Central memory CD8-positive, alpha-beta T cell (primary cell): ENCODE results near the gene CDH11.

Experiments
- ATAC-seq: fragments of 150-1000 bp; cut with Tn5 transposase; replicated peaks from 2 replicates; pipeline ENCODE4 v1.10.0; 2022; ENCODE audit warnings: mild to moderate bottlenecking, moderate FRiP score, moderate number of reproducible peaks; ENCODE audit not compliant: poor library complexity, severe bottlenecking; ENCODE audit errors: extremely low read depth
- DNase-seq, 2 donors: peaks; one replicate each; pipeline ENCODE4 v3.0.0; 2021; ENCODE audit warnings: low spot score in 2 of 2
- H3K27ac Mint-ChIP-seq: one replicate; pipeline ENCODE4 v1.8.0; 2022; ENCODE audit warnings: low read depth, mild to moderate bottlenecking, moderate library complexity, mixed read lengths
- H3K27me3 Mint-ChIP-seq: one replicate; pipeline ENCODE4 v1.8.0; 2022; ENCODE audit warnings: mixed read lengths
- H3K36me3 Mint-ChIP-seq: one replicate; pipeline ENCODE4 v1.8.0; 2022; ENCODE audit warnings: mild to moderate bottlenecking, moderate library complexity, mixed read lengths; ENCODE audit not compliant: insufficient read depth
- H3K4me1 Mint-ChIP-seq: one replicate; pipeline ENCODE4 v1.8.0; 2022; ENCODE audit warnings: mixed read lengths
- H3K4me3 Mint-ChIP-seq: one replicate; pipeline ENCODE4 v1.8.0; 2022; ENCODE audit warnings: mild to moderate bottlenecking, moderate library complexity, mixed read lengths
- H3K9me3 Mint-ChIP-seq: one replicate; pipeline ENCODE4 v1.8.0; 2022; ENCODE audit warnings: mixed read lengths

CDH11 gene

DNA sequence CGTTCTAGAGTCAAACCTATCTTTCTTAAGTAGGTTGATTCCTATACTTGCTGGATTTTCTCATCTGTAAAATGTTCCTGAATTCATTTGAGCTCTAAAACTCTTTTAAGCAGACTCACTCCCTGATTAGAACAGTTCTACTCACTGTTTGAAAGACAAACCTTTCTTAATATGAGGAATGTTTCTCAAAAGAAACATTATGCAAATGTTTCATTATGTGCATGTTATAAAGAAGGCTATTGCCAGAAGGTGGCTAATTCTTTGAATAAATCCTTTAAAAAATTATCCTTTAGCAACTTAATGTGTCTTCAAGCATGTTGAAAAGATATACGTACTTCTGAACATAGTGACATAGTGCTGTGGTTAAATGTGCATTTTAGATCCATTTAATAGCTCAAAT is 124.1 kb downstream of the CDH11 start:
- Mint-ChIP-seq H3K9me3 (peaks cover 23% of the 10 kb centered on the region), H3K27me3 (no peaks in the 10 kb centered on the region), H3K4me1 (no peaks in the 10 kb centered on the region), H3K36me3 (no peaks in the 10 kb centered on the region), H3K27ac (no peak overlapping the region), H3K4me3 (no peak overlapping the region)
- DNase-seq = no peak
- ATAC-seq = no peak

DNA sequence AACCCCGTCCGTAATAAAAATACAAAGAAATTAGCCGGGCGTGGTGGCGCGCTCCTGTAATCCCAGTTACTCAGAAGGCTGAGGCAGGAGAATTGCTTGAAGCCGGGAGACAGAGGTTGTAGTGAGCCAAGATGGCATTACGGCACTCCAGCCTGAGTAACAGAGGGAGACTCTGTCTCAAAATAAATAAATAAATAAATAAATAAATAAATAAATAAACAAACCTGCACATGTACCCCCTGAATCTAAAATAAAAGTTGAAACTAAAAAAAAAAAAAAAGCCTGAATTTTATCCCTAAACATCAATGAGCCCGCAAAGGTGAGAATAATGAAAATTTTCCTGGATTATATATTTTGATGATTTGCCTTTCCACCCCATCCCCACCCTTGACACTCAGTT is 124.7 kb downstream of the CDH11 start:
- Mint-ChIP-seq H3K4me1 (no peaks in the 10 kb centered on the region), H3K4me3 (no peak overlapping the region), H3K27ac (no peak overlapping the region), H3K9me3 (peaks cover 17% of the 10 kb centered on the region), H3K27me3 (no peaks in the 10 kb centered on the region), H3K36me3 (no peaks in the 10 kb centered on the region)
- DNase-seq (no peak), ATAC-seq (no peak)

DNA sequence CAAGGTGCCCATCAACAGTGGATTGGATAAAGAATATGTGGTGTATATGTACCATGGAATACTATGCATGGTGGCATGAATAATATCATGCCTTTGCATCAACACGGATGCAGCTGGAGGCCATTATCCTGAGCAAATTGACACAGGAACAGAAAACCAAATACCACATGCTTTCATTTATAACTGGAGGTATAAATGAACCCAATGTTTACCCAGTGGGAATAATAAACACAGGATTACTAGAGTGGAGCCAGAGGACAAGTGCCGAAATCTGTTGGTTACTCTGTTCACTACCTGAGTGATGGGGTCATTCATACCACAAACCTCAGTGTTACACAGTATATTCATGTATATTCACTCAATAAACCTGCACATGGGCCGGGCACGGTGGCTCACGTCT is 125.2 kb downstream of the CDH11 start:
- Mint-ChIP-seq H3K4me3 (no peak overlapping the region), H3K9me3 (peaks cover 15% of the 10 kb centered on the region), H3K36me3 (no peaks in the 10 kb centered on the region), H3K27ac (no peak overlapping the region), H3K27me3 (no peaks in the 10 kb centered on the region), H3K4me1 (no peaks in the 10 kb centered on the region)
- no peak for DNase-seq
- ATAC-seq = no peak

DNA sequence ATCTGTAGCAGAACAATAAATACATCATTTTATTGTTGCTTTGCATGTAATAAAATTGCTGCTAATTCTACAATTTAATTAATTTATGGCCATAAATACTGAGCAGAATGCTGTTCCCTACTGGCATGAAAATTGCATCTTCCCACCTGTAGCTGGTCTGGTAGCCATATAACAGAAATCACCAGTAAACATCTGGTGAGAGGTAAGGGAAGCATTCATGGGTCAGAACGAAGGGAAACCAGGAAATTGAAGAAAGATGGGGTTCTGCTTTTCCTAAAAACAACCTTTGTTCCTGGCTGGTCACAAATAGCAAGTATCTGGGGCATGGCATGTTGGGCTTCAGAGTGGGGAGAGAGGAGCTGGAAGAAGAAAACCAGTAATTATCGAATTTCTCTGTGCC is 128.4 kb downstream of the CDH11 start:
- Mint-ChIP-seq H3K4me1 (no peaks in the 10 kb centered on the region), H3K36me3 (no peaks in the 10 kb centered on the region), H3K4me3 (no peak overlapping the region), H3K27me3 (no peaks in the 10 kb centered on the region), H3K27ac (no peak overlapping the region), H3K9me3 (peaks cover 25% of the 10 kb centered on the region)
- no peak for ATAC-seq
- DNase-seq = no peak

DNA sequence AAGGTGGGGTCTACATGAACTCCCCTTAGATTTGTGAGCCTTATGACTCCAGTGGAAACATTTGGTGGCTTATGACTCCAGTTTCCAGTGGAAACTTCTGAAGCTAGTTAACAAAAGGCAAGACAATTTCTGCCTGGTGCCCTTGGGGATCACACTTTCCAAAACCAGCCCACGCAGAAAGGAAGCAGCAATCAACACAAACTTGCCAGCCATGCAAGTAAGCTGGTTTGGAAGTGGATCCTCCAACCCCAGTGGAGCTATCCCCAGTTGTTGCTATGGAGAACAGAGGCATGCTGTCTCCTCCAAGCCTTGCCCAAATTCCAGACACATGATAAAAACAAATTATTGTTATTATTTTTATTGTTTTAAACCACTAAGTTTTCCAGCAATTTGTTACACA is 130.9 kb downstream of the CDH11 start:
- Mint-ChIP-seq H3K27me3 (no peaks in the 10 kb centered on the region), H3K4me3 (no peak overlapping the region), H3K36me3 (no peaks in the 10 kb centered on the region), H3K9me3 (peaks cover 28% of the 10 kb centered on the region), H3K27ac (no peak overlapping the region), H3K4me1 (no peaks in the 10 kb centered on the region)
- no peak for DNase-seq
- ATAC-seq = no peak

DNA sequence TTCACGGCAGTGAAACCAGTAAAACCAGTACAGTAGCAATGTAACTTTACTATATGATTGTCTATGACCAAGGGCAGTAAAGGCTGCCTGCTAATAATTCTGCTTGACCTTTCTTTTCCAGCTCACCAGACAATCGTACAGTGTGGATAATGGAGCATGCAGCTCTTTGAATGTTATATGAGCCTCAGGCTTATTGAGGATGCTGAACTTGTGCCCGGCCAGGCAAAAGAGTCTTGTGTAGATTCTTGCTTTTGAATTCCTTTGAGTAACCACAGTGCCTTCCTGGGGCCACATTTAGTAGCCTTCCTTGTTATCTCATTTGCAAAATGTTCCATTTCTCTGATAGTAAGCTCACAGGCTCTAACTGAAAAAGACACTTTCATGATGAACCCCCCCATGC is 131.8 kb downstream of the CDH11 start:
- no peak for ATAC-seq
- H3K36me3 Mint-ChIP-seq = no peaks in the 10 kb centered on the region
- H3K4me1 Mint-ChIP-seq = no peaks in the 10 kb centered on the region

DNA sequence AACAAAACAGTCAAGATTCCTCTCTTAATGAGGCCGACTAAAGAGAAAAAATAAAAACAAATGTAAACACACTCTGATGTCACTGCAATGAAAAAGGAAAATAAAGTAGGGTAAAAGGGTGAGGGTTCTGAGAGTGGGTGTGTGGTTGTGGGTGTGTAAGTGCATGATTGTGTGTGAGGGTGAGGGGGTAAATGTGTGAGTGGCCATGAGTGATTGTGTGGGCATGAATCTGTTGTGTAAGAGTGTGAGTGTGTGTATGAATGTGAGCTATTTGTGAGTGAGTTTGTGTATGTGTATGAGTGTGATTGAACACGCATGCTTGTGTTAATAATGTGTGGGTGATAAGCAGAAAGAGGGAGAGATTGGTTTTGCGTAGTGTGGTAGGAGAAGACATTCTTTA is 132.8 kb downstream of the CDH11 start:
- DNase-seq (no peak), ATAC-seq (no peak)
- Mint-ChIP-seq H3K36me3 (no peaks in the 10 kb centered on the region), H3K9me3 (peaks cover 20% of the 10 kb centered on the region), H3K4me3 (no peak overlapping the region), H3K4me1 (no peaks in the 10 kb centered on the region), H3K27me3 (no peaks in the 10 kb centered on the region), H3K27ac (no peak overlapping the region)

More for the DNA sequence above, 131.8 kb downstream of the CDH11 start:
- Mint-ChIP-seq H3K27me3 (no peaks in the 10 kb centered on the region), H3K27ac (no peak overlapping the region), H3K9me3 (peaks cover 20% of the 10 kb centered on the region), H3K4me3 (no peak overlapping the region)
- DNase-seq = no peak

DNA sequence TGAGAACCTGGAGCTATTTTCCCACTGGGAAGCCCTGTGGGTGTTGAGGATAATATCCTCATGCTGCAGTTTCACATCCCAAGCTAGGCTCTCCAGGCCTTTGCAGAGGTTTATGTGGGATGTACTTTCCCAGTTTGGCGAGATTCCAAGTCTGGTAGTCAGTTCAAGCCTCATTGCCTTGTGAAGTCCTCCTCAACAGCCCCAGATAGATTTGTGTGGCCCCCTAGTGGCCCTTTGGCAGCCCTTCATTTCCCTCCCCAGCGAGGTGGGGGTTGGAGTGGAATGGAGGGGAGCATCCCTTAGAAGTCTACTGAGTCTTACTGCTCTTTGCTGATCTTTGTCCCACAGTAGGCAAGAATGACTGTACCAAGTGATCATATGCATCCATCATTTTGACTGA is 137.9 kb downstream of the CDH11 start:
- H3K4me3 Mint-ChIP-seq = no peak overlapping the region
- peaks cover 22% of the 10 kb centered on the region for H3K9me3 Mint-ChIP-seq
- H3K27me3 Mint-ChIP-seq = no peaks in the 10 kb centered on the region
- no peak overlapping the region for H3K27ac Mint-ChIP-seq
- no peaks in the 10 kb centered on the region for H3K36me3 Mint-ChIP-seq
- DNase-seq (no peak), ATAC-seq (no peak)
- no peaks in the 10 kb centered on the region for H3K4me1 Mint-ChIP-seq

DNA sequence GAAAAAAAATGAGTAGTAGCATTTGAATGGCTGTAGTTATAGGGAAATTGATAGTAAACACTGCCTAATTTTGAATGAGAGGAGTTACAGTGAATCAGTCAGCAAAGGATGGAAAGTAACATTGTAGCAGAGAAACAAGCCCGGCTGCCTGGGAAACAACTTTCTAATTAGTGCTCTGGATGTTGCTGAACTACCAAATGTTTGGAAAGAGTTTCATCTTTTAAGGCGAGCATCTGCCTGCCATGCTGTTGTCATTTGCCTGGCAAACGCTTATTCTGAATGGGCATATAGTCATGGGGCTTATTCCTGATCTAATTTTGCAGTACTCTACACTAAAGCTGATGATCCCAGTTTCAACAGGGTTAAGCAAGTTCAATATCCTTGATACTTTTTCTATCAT is 138.6 kb downstream of the CDH11 start:
- H3K27me3 Mint-ChIP-seq = no peaks in the 10 kb centered on the region
- no peak for DNase-seq
- no peak overlapping the region for H3K27ac Mint-ChIP-seq
- no peaks in the 10 kb centered on the region for H3K4me1 Mint-ChIP-seq
- no peak overlapping the region for H3K4me3 Mint-ChIP-seq
- ATAC-seq = no peak
- peaks cover 20% of the 10 kb centered on the region for H3K9me3 Mint-ChIP-seq
- no peaks in the 10 kb centered on the region for H3K36me3 Mint-ChIP-seq

DNA sequence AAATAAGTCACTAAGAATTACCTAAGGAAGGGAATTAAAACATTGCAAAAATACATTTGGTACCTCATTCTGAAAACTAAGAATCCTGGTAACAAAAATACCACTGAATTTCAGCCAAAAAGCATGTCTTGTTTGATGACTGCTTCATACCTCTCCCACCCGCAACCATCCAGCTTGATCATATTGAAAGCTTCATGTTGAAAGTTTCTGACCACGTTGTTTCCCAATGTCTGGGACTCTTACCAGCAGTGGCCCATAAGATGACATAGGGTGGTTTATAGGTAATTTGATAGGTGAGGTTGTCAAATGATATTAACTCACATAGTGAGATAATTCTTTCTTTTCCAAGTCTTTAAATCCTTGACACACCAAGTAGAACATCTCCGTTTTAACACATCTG is 139.3 kb downstream of the CDH11 start:
- DNase-seq (no peak), ATAC-seq (no peak)
- Mint-ChIP-seq H3K27ac (no peak overlapping the region), H3K36me3 (no peaks in the 10 kb centered on the region), H3K27me3 (no peaks in the 10 kb centered on the region), H3K9me3 (peaks cover 20% of the 10 kb centered on the region), H3K4me1 (no peaks in the 10 kb centered on the region), H3K4me3 (no peak overlapping the region)

DNA sequence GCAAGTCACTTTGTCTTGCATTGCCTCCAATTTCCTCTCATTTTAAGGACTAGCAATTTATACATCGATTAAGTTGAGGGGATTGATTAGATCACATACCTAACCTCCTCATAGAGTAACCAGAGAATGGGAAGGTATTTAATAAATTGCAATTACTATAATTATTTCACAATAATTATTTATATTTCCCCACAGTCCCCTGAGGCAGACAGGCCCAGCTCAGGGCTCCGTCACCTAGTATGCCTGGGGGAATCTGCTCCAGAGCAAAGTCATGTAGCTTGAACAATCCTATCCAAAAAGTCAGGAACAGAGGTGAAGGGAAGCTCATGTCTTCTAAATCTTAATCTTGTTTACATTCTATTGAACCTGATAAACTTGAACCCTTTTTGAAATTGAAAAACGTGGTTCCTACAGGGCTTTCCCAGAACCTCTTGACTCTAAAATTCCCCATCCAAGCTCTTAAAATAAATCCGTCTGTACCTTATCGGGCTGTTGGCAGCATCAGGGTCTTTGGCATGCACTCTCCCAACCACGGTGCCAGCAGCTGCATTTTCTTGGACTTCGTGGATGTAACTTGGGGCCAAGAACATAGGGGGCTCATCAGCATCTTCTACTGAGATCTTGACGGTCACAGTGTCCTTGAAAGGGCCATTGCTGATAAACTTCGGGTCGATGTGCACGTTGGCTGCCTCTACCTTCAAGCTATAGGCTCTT is 140.1 kb downstream of the CDH11 start:
- Mint-ChIP-seq H3K36me3 (no peaks in the 10 kb centered on the region), H3K27ac (no peak overlapping the region), H3K9me3 (peaks cover 20% of the 10 kb centered on the region), H3K4me3 (no peak overlapping the region), H3K4me1 (no peaks in the 10 kb centered on the region), H3K27me3 (no peaks in the 10 kb centered on the region)
- DNase-seq (no peak), ATAC-seq (no peak)

DNA sequence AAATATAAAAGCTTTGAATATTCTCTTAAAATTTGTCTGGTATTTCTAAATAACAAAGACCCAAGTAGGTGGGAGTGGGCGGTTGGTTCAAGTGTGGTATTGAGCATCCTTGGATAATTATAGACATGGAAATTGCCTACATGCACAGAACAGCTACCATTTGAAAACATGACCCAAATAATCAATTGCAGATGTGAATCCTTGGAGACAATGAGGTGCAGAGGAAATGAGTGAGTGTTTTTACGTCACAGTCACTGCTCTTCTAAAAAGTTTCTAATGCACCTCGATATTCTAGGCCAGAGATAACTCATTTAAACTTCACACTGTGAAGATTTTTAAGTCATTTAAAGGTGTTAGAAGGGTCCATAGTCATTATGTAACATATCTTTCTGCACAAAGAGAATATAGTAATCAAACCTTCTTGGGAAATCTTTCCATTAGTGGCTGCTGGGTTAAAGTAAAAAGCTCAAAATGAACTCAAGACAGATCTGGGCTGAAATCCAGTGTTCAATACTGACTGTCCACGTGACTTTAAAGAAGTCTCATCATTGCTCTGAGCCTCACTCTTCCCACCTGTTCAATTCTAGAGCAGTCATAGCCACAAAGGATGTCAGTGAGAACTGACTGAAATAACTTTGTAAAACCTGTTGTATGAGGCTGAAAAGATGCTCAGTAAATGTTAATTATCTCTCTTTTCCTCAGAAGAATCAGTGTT is 144.5 kb downstream of the CDH11 start:
- Mint-ChIP-seq H3K4me3 (no peak overlapping the region), H3K4me1 (no peaks in the 10 kb centered on the region), H3K27me3 (no peaks in the 10 kb centered on the region), H3K9me3 (peaks cover 21% of the 10 kb centered on the region), H3K36me3 (no peaks in the 10 kb centered on the region), H3K27ac (no peak overlapping the region)
- DNase-seq (no peak), ATAC-seq (no peak)

DNA sequence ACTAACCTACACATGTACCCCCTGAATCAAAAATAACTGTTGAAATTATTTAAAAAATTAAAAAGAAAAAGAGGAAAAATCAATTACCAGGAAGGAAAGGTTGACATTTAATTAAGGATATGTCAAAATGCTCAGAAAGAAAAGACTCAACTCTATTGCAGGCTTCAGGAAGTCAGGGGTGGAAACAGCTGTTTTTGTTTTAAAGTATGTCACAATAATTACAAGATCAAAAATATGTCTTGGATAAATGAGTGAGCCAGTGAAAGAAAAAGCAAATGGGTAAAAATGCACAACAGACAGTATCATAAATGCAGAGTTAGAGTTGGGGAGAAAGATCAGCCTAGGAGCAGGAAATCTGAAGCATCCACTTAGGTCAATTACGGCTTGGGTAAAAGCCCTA is 146.0 kb downstream of the CDH11 start:
- H3K4me3 Mint-ChIP-seq = no peak overlapping the region
- DNase-seq (no peak), ATAC-seq (no peak)
- H3K36me3 Mint-ChIP-seq = no peaks in the 10 kb centered on the region
- H3K27me3 Mint-ChIP-seq = no peaks in the 10 kb centered on the region
- no peaks in the 10 kb centered on the region for H3K4me1 Mint-ChIP-seq
- H3K9me3 Mint-ChIP-seq = peaks cover 17% of the 10 kb centered on the region
- no peak overlapping the region for H3K27ac Mint-ChIP-seq
